NCI-H1092 (cell line): ENCODE results near the gene DNAH7.

ENCODE experiments used
- DNase-seq: peaks from one replicate; lab custom pipeline; 2025; lab: John Stamatoyannopoulos, UW

DNAH7 gene

DNA sequence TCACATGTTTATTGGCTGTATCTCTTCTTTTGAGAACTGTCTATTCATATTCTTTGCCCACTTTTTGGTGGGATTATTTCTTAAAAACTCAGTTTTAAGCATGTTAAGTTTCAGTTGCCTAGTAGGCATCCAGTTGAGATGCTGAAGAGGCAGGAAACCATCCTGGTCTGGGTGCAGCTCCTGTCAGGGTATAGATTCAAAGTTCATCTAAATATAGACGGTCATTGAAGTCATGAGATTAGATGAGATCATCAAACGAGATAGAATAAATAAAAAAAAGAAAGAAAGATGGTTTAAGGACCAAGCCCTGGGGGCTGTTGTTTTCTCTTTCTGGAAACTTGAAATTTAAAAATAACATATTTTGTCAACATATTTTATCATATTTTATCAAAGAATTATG is 9.2 kb upstream of the DNAH7 start:
- DNase-seq, result no peak

DNA sequence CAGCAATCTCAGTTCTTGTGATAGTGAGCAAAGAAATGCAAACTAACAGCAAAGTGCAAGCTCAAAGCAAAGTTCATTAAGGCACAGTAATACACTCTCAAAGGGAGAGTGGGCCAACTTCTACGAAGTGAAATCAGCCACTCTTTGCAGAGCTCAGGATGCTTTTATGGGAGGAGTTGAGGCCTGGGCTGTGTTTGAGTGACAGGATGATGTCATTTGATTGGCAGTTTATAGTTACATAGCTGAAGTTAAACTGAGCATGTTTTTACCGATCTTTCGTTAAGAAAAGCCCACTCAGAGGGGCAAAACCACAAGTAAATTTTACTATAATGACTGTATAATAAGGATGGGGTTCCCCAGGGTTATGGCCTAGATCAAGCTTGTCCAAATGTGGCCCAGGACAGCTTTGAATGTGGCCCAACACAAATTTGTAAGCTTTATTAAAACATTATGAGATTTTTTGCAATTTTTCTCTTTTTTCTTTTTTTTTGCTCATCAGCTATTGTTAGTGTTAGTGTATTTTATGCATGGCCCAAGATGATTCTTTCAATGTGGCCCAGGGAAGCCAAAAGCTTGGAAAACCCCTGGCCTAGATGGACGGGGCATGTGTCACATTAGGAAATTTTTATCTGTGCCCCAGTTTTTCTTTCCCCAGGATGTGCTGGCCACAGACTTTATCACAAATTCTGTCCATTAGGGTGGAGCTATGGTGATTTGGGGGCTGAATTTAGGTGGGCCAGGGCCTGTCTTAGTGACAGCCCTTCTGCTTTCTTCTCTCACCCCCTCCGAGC is 8.3 kb upstream of the DNAH7 start:
- DNase-seq, result no peak

DNA sequence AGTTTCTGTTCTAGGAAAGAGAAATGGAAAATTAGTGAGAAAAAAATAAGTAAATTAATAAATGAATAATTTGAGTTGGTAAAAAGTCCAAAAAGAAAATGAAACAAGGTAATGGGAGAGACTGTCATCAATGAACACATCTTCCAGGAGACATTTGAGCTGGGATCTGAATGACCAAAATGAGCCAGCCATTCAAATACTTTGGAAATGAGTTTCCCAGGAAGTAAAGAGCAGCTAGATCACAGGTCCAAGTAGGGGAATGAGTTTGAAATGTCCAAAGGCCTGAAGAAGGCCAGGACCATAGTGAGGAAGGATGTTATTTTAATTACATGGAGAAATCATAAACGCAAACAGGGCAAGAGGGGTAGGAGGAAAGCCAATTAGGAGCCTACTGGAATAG is 6.6 kb upstream of the DNAH7 start:
- DNase-seq, result no peak

DNA sequence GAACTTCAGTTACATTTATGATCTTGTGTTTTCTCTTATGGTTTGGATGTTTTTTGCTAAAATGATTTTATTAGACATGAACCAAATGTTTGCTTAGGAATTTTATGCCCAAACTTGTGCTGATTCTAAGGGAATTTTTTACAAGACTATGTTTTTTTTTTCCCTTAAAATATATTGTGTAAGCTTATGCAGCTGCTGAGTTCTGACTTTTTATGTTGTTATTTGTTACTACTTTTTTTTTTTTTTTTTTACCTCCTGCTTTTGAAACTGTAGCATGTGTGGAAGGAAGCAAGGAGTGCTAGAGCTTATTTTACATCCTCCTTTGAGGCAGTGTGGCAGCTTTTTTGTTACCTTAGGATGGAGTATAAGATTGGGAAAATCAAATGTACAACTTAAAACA is 6.0 kb upstream of the DNAH7 start:
- no peak for DNase-seq

DNA sequence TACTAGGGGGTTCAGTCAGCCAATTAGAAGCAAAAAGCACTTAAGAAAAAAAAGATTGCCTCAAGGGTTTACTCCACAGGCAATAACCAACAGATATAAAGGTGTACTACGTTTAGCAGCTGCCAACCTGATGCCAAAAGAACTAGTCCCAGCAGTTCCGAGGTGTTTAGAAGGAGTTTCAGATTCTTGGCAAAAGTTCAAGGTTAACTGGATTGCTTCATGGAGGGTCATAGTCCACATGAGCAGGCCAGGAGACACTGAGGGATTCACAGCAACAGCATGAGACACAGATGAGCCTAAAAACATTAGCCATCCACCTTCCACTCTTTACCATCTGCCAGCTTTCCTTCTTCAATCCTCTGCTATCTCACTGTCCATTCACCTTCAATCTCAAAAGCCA is 4.9 kb upstream of the DNAH7 start:
- no peak for DNase-seq

DNA sequence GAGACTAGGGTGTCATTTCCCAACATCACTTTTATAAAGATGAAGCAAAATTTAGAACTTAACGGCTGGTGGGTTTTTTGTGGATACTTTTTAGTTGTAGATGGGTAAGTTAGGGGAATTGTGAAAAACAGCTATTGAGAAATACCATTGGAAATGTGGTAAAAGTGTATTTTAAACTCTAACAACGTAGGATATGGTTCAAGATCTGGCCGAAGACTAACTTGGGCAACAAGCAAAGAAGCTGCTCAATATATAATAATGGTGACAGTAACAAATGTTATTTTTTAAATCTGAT is 1.6 kb downstream of the DNAH7 start:
- DNase-seq, result no peak

DNA sequence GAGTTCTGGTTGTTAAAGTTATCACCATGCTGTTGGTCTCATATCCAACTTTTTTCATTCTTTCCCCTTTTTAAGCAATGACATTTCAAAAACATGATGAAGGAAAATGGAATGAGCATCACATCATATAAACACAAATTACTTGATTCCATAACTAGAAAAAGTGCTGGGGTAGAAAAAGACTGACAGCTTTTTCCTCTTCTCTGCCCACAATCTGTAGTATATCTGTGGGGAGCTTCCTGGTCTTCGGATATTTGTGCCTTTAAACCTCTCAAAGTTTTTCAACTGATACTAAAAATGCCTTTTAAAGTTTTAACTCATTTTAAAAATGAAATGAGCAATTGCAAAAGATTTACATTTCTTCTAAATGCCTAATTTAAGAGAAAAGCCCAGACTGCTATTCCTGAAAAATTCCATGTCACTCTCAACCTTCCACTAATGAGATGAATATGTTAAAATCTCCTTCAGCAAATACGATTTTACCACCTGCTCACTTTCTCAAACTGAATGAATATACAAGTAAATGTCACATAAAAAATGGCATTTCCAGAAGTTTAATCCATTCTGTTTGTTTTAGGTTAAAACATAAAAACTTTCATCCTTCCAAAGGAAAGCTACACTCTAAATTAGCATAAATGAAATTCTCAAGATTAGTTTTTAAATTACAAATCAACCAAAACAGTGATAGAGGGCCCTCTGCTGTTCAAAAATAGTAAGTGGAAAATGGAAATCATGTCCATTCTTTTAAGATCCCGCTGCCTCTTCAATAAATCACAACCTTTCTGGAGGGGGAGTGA is 2.1 kb downstream of the DNAH7 start:
- DNase-seq, result no peak

DNA sequence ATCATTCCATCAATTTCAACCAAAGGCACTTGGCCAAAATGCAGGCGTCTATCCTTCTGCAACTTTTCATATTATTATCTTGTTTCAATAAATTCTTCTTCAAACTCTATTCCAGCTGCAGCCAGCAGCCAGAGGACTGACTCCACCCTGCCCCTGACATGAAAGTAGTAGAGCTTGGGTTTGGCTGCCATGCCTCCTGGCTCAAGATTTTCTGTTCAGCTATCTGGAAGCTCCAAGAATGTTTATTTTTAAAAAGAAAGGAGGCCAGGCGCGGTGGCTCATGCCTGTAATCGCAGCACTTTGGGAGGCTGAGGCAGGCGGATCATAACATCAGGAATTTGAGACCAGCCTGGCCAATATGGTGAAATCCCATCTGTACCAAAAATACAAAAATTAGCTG is 4.9 kb downstream of the DNAH7 start:
- DNase-seq, result no peak

DNA sequence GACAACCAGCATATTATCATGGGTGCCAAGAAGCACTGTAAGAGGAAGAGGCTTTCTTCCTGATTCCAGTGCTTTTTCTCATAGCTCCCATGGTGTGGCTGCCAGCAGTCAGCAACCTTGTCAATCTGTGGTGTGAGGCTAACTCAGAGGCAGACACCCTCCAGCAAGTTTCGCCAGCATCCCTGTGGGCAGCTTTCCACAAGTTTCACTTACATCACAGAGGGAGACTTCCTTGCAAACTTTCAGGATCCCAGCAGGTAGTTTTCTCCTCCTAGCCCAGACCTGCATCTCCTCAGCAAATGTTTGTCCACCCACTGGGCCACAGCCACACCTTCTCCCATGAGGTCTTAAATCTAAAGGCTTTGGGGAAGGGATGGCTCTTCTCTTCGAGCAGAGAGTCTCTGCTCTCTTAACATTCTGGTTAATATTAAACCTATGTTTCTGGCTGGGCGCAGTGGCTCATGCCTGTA is 9.1 kb downstream of the DNAH7 start:
- DNase-seq, result no peak

DNA sequence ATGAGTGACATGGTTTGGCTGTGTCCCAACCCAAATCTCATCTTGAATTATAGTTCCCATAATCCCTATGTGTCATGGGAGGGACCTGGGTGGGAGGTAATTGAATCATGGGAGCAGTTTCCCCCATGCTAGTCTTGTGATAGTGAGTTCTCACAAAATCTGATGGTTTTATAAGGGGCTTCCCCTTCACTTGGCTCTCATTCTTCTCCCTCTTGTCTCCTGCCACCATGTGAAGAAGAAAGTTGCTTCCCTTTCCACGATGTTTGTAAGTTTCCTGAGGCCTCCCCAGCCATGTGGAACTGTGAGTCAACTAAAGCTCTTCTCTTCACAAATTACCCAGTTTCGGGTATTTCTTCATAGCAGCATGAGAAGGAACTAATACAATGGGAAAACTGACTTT is 14.0 kb downstream of the DNAH7 start:
- no peak for DNase-seq

DNA sequence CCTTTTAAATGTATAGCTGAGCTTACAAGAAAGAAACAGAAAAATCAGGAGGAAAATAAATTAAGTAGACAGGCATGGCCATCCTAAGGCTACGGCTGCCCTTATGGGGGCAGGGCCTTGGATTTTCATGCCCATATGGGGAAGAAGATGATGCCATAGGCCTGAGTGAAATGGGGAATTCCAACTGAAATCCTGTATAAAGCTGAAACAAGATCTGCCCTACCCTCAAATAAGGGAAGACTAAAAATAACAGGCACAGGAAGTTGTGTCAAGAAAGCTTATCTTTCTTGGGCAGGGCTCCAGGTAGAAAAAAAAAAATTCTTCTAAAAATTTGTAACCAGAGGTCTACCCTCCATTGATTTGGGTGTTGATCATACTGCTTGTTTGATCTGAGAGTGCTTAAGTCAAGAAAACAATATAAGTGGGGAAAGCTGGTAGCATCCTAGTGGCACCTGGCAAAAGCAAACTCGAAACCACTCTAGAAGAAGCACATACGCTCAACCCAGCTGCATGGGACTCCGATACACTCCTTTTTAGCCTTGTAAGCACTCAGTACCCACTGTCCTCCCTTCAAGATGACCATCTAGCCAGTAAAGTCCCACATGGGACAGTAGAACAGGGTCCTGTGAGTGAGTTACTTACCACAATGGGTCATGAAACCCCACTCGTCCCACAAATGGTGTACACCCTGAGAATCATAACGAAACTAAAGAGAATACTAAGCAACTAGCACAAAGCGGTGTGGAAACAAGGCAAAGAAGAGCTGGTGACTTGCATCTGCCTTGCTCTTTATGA is 22.3 kb downstream of the DNAH7 start:
- no peak for DNase-seq

DNA sequence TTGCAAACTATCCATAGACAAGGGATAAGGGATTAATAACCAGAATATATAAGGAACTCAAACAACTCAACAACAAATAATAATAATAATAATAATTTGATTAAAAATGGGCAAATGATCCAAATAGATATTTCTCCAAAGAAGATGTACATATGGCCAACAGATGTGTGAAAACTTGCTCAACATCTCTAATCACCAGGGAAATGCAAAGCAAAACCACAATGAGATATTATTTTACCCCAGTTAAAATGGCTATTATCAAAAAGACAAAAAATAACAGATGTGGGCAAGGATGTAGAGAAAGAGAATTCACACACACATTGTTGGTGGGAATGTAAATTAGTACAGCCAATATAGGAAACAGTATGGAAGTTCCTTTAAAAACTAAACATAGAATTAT is 26.9 kb downstream of the DNAH7 start:
- no peak for DNase-seq

DNA sequence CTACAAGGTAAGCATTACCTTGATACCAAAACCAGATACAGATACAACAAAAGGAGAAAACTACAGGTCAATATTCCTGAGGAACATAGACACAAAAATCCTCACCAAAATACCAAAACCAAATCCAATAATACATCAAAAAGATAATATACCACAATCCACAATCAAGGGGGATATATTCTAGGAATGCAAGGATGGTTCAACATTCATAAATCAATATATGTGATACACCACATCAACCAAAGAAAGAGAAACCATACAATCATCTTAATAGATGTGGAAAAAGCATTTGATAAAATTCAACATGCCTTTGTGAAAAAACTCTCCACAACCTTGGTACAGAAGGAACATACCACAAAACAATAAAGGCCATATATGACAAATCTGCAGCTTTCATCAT is 28.4 kb downstream of the DNAH7 start:
- no peak for DNase-seq

DNA sequence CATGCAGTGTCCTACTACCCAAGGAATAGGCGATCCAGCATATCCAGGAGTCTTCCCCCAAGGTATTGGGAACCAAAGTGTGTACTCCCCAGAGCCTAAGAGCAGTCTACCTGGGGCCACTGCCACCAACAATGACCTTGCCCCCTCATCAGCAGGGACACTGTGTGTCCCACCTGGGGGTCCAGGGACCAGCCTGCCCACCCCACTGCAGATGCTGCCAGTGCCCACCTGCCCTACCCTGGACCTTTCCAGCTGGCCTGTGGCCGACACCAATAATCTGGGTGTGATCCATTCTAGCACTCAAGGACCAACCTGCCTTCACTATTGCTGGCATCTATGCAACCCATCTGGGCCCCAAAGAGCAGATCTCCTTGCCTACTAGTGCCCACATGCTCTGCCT is 32.2 kb downstream of the DNAH7 start:
- DNase-seq, result no peak

DNA sequence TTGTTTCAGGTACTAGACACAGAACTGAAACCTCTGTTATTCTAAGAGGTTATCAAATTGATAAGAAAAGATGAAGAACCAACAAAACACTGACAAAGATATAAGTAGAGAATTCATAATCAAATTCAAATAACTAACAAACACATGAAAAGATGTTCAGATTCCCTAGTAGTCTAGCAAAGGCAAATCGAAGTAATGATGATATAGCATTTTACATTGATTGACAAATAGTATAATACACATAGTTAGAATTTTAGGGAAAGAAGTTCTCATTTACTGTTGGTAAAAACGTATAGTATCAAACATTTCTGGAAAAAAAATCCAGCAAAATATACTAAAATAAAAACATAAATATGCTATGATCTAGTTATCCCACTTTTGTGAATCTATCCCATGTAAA is 50.6 kb downstream of the DNAH7 start:
- no peak for DNase-seq

DNA sequence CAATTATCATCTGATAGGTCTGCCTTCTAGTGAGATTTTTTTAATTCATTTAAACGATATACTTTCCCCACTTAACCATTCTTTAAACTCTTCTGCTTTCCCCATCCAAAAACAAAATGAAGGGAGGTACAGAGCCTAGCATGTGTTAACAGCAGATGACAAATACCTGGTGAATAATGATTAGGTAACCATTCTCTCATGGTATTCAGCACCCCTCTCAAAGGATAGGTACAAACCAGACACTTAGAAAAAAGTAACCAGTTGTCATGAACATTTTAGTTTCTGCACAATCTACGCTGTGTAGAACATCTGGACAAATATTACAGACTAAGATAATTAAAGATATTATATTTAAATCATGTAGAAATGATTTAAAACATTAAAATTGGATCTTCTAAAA is 56.3 kb downstream of the DNAH7 start:
- no peak for DNase-seq

DNA sequence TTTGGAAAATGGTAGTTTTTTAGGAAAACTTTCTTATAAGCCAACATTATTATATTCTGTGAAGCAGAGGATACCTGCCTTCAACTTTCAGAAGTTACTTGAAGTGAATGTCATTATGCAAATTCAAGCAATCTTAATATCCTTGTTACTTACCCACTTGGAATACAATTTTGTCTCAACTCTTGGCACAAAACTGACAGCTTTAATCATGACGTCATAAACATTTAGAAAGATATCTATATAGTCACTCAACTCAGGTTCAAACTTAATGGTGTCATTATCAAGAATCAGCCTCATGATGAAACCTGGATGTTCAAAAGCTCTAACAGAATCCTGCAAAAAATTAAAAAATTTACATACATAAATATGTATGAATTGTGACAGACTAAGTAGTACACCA is 68.1 kb downstream of the DNAH7 start:
- no peak for DNase-seq

DNA sequence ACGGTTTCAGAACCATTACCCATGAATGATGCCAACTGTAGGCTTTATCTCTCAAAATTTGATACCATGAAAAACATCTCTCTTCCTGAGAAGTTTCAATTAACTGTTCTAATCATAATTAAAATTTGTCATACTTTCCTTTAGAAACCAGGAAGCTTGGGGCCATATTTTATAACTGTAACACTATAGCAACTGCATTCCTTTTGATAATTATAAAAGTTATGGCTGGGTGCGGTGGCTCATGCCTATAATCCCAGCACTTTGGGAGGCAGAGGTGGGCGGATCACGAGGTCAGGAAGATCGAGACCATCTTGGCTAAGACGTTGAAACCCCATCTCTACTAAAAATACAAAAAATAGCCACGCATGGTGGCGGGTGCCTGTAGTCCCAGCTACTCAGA is 70.6 kb downstream of the DNAH7 start:
- DNase-seq, result no peak

DNA sequence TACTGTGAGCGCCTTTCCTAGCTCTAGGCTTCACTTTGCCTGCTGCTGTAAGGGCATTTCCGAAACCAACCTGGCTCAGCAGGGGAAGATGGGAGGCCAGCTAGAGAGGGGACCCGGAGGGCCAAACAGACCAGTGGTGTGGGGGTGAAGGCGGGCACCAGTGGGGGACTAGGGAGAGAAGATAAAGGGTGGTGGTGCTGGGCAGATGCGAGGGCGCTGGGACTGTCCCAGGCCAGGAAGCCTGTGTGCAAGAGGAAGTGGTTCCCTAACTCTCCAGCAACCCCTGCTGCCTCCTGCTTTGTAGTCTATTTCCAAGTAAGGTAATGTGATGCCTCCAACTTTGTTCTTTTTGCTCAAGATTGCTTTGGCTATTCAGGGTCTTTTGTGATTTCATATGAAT is 73.1 kb downstream of the DNAH7 start:
- no peak for DNase-seq

DNA sequence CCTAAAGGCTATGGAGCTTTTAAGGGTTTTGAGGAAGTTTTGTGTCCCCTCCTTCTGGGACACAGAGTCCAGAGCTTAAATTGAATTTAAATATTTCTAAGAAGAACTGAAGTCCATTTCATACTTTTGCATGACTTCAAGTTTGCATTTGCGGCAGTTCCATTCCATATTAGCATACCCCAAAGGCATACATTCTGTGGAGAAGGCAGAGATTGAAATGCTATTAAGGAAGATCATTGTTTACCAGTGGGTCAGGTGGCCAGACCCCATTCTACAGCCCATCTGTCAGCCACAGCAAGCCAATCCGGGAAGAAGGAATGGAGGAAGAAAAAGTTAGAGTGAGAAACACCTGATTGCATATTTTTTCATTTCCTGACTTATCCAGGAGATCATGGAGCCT is 75.0 kb downstream of the DNAH7 start:
- DNase-seq, result no peak

DNA sequence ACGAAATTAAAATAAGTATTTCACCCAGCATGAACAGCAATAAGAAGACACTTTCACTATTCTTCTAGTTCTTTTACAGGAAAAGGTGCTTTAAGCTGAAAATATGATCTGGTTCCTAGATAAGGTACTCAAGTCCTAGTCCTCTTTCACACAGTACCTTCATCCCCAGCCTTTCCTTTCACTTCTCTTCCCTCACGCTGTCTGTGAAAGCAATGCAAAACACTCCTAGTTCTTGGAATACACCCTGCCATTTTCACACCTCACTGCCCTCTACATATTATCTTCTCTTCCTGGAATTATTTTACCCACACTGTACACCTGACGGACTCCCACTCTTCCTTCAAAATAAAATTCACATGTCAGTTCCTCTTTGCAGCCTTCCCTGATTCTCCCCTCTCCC is 82.9 kb downstream of the DNAH7 start:
- DNase-seq, result no peak

DNA sequence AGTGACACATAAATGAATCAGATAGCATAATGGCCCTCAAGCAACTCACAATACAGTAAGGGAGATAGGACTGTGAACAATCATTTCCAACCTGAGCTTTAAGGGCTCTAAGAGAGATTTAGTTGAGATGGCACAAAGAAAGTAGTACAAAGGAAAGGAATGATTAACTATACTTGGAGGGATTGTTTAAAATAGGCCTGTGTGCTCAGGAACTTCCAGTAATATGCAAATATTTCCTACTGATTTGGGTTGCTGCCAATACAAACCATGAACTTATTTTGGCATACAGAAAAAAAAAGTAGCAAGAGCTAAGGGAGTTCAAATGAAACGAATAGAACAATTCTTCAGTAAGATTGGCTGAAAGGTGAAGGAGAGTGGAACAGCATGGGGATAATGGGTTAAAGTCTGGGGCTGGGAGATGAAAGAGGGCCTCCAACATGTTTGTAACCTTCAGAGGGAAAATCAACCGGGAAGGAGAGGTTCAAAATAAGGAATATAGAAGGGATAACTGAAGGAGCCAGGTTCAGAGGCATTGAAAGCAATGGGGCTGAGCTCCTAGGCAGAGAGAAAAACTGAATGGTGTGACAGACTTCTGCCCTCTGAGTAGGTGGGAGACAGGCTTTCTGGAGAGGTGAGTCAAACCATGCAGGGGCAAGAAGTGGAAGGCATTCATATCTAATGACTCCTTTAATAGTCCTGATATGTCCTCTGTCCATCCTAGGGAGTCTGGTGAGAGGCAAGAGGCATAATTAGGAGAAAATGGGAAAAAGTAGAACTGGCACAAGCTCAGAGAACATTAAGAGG is 83.5 kb downstream of the DNAH7 start:
- no peak for DNase-seq
